ENCODE data around the gene CWC22. TPM values are rescaled to one million over a fixed set of nuclear protein-coding genes. Genes with fewer than 3 reads are reported as not detected.

CWC22 gene
- total RNA-seq, 3 donors from 2014 or later (not counting 1 experiment from before 2014, with no cell fraction given), result 14.9 to 20.3 (median 16.1) TPM

GRCh38 chr2:179939259-179939658 lies 67.8 kb downstream of the CWC22 start:
- Histone ChIP-seq H3K9me3 (ENCODE audit: control insufficient read depth, insufficient read depth, low read length) (no peaks in the 10 kb centered on the region), H3K4me3 (ENCODE audit: low read length) (no peak overlapping the region), H3K27ac (ENCODE audit: low read length) (no peak overlapping the region), H3K27me3 (ENCODE audit: control insufficient read depth, insufficient read depth, low read length) (no peaks in the 10 kb centered on the region), H3K4me1 (ENCODE audit: control insufficient read depth, insufficient read depth, low read length) (no peaks in the 10 kb centered on the region), H3K36me3 (ENCODE audit: control insufficient read depth, insufficient read depth, low read length) (peaks cover 3% of the 10 kb centered on the region)
- no peak overlapping the region for H3K4me3 Mint-ChIP-seq
- 93% methylated on average over 5 of the region's 5 CpGs for WGBS (ENCODE audit: insufficient coverage)
- H3K4me1 Mint-ChIP-seq, result no peaks in the 10 kb centered on the region
- ATAC-seq (no peak), DNase-seq (no peak)
- H3K9me3 Mint-ChIP-seq, result no peaks in the 10 kb centered on the region
- H3K27me3 Mint-ChIP-seq (ENCODE audit: low read depth in 2 of 2), result no peaks in the 10 kb centered on the region
- intact Hi-C loops (cut with micrococcal nuclease), result no loop called here
- no peak overlapping the region for H3K27ac Mint-ChIP-seq
- TF ChIP-seq, protein P1, sequence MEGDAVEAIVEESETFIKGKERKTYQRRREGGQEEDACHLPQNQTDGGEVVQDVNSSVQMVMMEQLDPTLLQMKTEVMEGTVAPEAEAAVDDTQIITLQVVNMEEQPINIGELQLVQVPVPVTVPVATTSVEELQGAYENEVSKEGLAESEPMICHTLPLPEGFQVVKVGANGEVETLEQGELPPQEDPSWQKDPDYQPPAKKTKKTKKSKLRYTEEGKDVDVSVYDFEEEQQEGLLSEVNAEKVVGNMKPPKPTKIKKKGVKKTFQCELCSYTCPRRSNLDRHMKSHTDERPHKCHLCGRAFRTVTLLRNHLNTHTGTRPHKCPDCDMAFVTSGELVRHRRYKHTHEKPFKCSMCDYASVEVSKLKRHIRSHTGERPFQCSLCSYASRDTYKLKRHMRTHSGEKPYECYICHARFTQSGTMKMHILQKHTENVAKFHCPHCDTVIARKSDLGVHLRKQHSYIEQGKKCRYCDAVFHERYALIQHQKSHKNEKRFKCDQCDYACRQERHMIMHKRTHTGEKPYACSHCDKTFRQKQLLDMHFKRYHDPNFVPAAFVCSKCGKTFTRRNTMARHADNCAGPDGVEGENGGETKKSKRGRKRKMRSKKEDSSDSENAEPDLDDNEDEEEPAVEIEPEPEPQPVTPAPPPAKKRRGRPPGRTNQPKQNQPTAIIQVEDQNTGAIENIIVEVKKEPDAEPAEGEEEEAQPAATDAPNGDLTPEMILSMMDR (IDR thresholded peaks at IDR 0.05), result no peak
- H3K36me3 Mint-ChIP-seq, result no peaks in the 10 kb centered on the region

DNA sequence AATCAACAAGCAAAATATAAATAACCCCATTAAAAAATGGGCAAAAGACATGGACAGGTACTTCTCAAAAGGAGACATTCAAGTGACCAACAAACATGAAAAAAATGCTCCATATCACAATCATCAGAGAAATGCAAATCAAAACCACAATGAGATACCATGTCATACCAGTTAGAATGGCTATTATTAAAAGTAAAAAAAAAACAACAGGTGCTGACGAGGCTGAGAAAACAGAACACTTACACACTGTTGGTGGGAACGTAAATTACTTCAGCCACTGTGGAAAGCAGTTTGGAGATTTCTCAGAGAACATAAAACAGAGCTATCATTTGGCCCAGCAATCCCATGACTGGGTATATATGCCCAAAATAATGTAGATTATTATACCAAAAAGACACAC lies 69.1 kb downstream of the CWC22 start:
- TF ChIP-seq, protein P1 (IDR thresholded peaks at IDR 0.05), result no peak
- H3K4me3 ChIP-seq (ENCODE audit: low read length), result no peak overlapping the region
- ATAC-seq (no peak), DNase-seq (no peak)
- no peaks in the 10 kb centered on the region for H3K9me3 Mint-ChIP-seq
- no peaks in the 10 kb centered on the region for H3K27me3 Mint-ChIP-seq (ENCODE audit: low read depth in 2 of 2)
- H3K36me3 Mint-ChIP-seq, result peaks cover 4% of the 10 kb centered on the region
- no peaks in the 10 kb centered on the region for H3K4me1 Mint-ChIP-seq
- H3K9me3 ChIP-seq (ENCODE audit: control insufficient read depth, insufficient read depth, low read length), result no peaks in the 10 kb centered on the region
- no peaks in the 10 kb centered on the region for H3K4me1 ChIP-seq (ENCODE audit: control insufficient read depth, insufficient read depth, low read length)
- H3K27ac ChIP-seq (ENCODE audit: low read length), result no peak overlapping the region
- intact Hi-C loops (cut with micrococcal nuclease), result no loop called here
- H3K36me3 ChIP-seq (ENCODE audit: control insufficient read depth, insufficient read depth, low read length), result peaks cover 2% of the 10 kb centered on the region
- 72% methylated on average over 2 of the region's 2 CpGs for WGBS (ENCODE audit: insufficient coverage)
- no peaks in the 10 kb centered on the region for H3K27me3 ChIP-seq (ENCODE audit: control insufficient read depth, insufficient read depth, low read length)
- no peak overlapping the region for H3K4me3 Mint-ChIP-seq
- H3K27ac Mint-ChIP-seq, result no peak overlapping the region

- TF ChIP-seq, protein P1 (IDR thresholded peaks at IDR 0.05), result peak; percentile 18
- H3K27ac Mint-ChIP-seq, result no peak overlapping the region
- DNase-seq, result peak in 1 of 2 donors; percentile 15
- peaks cover 8% of the 10 kb centered on the region for H3K36me3 Mint-ChIP-seq
- H3K27ac ChIP-seq (ENCODE audit: low read length), result no peak overlapping the region
- H3K9me3 Mint-ChIP-seq, result no peaks in the 10 kb centered on the region
- H3K9me3 ChIP-seq (ENCODE audit: control insufficient read depth, insufficient read depth, low read length), result no peaks in the 10 kb centered on the region
- no peak for ATAC-seq
- peaks cover 2% of the 10 kb centered on the region for H3K36me3 ChIP-seq (ENCODE audit: control insufficient read depth, insufficient read depth, low read length)
- H3K27me3 Mint-ChIP-seq (ENCODE audit: low read depth in 2 of 2), result no peaks in the 10 kb centered on the region
- no peaks in the 10 kb centered on the region for H3K27me3 ChIP-seq (ENCODE audit: control insufficient read depth, insufficient read depth, low read length)
- intact Hi-C loops (cut with micrococcal nuclease), result no loop called here
- no peak overlapping the region for H3K4me3 Mint-ChIP-seq
- H3K4me1 Mint-ChIP-seq, result no peaks in the 10 kb centered on the region
- H3K4me3 ChIP-seq (ENCODE audit: low read length), result no peak overlapping the region
- H3K4me1 ChIP-seq (ENCODE audit: control insufficient read depth, insufficient read depth, low read length), result no peaks in the 10 kb centered on the region
- 97% methylated on average over 3 of the region's 3 CpGs for WGBS (ENCODE audit: insufficient coverage)
Observed at GRCh38 chr2:179936654-179937053, 70.4 kb downstream of the CWC22 start.

- 100% methylated on average over 1 of the region's 1 CpG for WGBS (ENCODE audit: insufficient coverage)
- no peaks in the 10 kb centered on the region for H3K9me3 Mint-ChIP-seq
- intact Hi-C loops (cut with micrococcal nuclease), result no loop called here
- H3K27ac ChIP-seq (ENCODE audit: low read length), result no peak overlapping the region
- no peak overlapping the region for H3K4me3 Mint-ChIP-seq
- H3K27me3 Mint-ChIP-seq (ENCODE audit: low read depth in 2 of 2), result no peaks in the 10 kb centered on the region
- H3K27me3 ChIP-seq (ENCODE audit: control insufficient read depth, insufficient read depth, low read length), result no peaks in the 10 kb centered on the region
- TF ChIP-seq, protein P1 (IDR thresholded peaks at IDR 0.05), result no peak
- no peak for ATAC-seq
- H3K4me3 ChIP-seq (ENCODE audit: low read length), result no peak overlapping the region
- no peak overlapping the region for H3K27ac Mint-ChIP-seq
- no peaks in the 10 kb centered on the region for H3K4me1 Mint-ChIP-seq
- peaks cover 13% of the 10 kb centered on the region for H3K36me3 Mint-ChIP-seq
- no peak for DNase-seq
- H3K4me1 ChIP-seq (ENCODE audit: control insufficient read depth, insufficient read depth, low read length), result no peaks in the 10 kb centered on the region
- H3K36me3 ChIP-seq (ENCODE audit: control insufficient read depth, insufficient read depth, low read length), result peaks cover 2% of the 10 kb centered on the region
- H3K9me3 ChIP-seq (ENCODE audit: control insufficient read depth, insufficient read depth, low read length), result no peaks in the 10 kb centered on the region
Observed at GRCh38 chr2:179936141-179936540, 71.0 kb downstream of the CWC22 start.

All from natural killer cell (primary cell).